ENCODE results near the gene SSC5D. TPM values are rescaled to one million over a fixed set of nuclear protein-coding genes. Genes with fewer than 3 reads are reported as not detected.

SSC5D gene
- polyA plus RNA-seq, 1 donor (not counting 4 experiments of a cell fraction or from before 2014, with no cell fraction given): not detected

GRCh38 chr19:55526216-55527196, 38.3 kb downstream of the SSC5D start:
- no peak for FAIRE-seq
- H3K4me3 ChIP-seq (ENCODE audit: control insufficient read depth in 2 of 3, extremely low read depth in 1 of 3, insufficient read depth in 2 of 3, low read depth in 1 of 3, low read length in 3 of 3): no peak overlapping the region
- H3K79me2 ChIP-seq (ENCODE audit: control insufficient read depth, insufficient read depth, low read length): no peaks in the 10 kb centered on the region
- H3K27ac ChIP-seq (ENCODE audit: control insufficient read depth, insufficient read depth, low read length): no peak overlapping the region
- H3K4me2 ChIP-seq (ENCODE audit: control insufficient read depth, extremely low read depth, insufficient read depth, low read depth, low read length): no peak overlapping the region
- DNase-seq (ENCODE audit: low read depth, low spot score): no peak
- no peaks in the 10 kb centered on the region for H3K4me1 ChIP-seq (ENCODE audit: control insufficient read depth, extremely low read depth, insufficient read depth, low read length)
- TF ChIP-seq CTCF (optimal IDR thresholded peaks at IDR 0.05 in 1 of 3, IDR thresholded peaks at IDR 0.05 in 1 of 3, conservative IDR thresholded peaks at IDR 0.05 in 1 of 3; ENCODE audit: extremely low read depth in 1 of 3, insufficient read depth in 2 of 3, low read length in 3 of 3) (no peak), EZH2 (IDR thresholded peaks at IDR 0.05; ENCODE audit: low read length) (no peak)
- H2AFZ ChIP-seq (ENCODE audit: control insufficient read depth, low read length): no peak overlapping the region
- H3K9me3 ChIP-seq (ENCODE audit: control insufficient read depth, low read depth, low read length): peaks cover 6% of the 10 kb centered on the region
- H3K9me1 ChIP-seq (ENCODE audit: control insufficient read depth, extremely low read depth, insufficient read depth, low read length): no peaks in the 10 kb centered on the region
- dilution Hi-C loops (cut with MboI; ENCODE audit: extremely low pct_ligation_motif_present, low sequenced_read_pairs): no loop called here
- H3K27me3 ChIP-seq (ENCODE audit: control insufficient read depth, extremely low read depth, insufficient read depth, low read length): no peaks in the 10 kb centered on the region
- no peaks in the 10 kb centered on the region for H3K36me3 ChIP-seq (ENCODE audit: control insufficient read depth in 2 of 2, extremely low read depth in 1 of 2, insufficient read depth in 2 of 2, low read length in 2 of 2)
- no peak overlapping the region for H3K9ac ChIP-seq (ENCODE audit: control insufficient read depth, extremely low read depth, insufficient read depth, low read length)
- no peaks in the 10 kb centered on the region for H4K20me1 ChIP-seq (ENCODE audit: control insufficient read depth, extremely low read depth, insufficient read depth, low read length)

- DNase-seq (ENCODE audit: low read depth, low spot score) (no peak), FAIRE-seq (no peak)
- no peak overlapping the region for H3K27ac ChIP-seq (ENCODE audit: control insufficient read depth, insufficient read depth, low read length)
Observed at GRCh38 chr19:55527197-55528029, 39.2 kb downstream of the SSC5D start.

More at GRCh38 chr19:55527197-55528029, 39.2 kb downstream of the SSC5D start:
- Histone ChIP-seq H3K79me2 (ENCODE audit: control insufficient read depth, insufficient read depth, low read length) (no peaks in the 10 kb centered on the region), H4K20me1 (ENCODE audit: control insufficient read depth, extremely low read depth, insufficient read depth, low read length) (no peaks in the 10 kb centered on the region), H3K27me3 (ENCODE audit: control insufficient read depth, extremely low read depth, insufficient read depth, low read length) (no peaks in the 10 kb centered on the region), H2AFZ (ENCODE audit: control insufficient read depth, low read length) (no peak overlapping the region), H3K9me3 (ENCODE audit: control insufficient read depth, low read depth, low read length) (peaks cover 6% of the 10 kb centered on the region), H3K9ac (ENCODE audit: control insufficient read depth, extremely low read depth, insufficient read depth, low read length) (no peak overlapping the region), H3K36me3 (ENCODE audit: control insufficient read depth in 2 of 2, extremely low read depth in 1 of 2, insufficient read depth in 2 of 2, low read length in 2 of 2) (no peaks in the 10 kb centered on the region), H3K4me2 (ENCODE audit: control insufficient read depth, extremely low read depth, insufficient read depth, low read depth, low read length) (no peak overlapping the region), H3K9me1 (ENCODE audit: control insufficient read depth, extremely low read depth, insufficient read depth, low read length) (no peaks in the 10 kb centered on the region), H3K4me1 (ENCODE audit: control insufficient read depth, extremely low read depth, insufficient read depth, low read length) (no peaks in the 10 kb centered on the region), H3K4me3 (ENCODE audit: control insufficient read depth in 2 of 3, extremely low read depth in 1 of 3, insufficient read depth in 2 of 3, low read depth in 1 of 3, low read length in 3 of 3) (no peak overlapping the region)
- TF ChIP-seq CTCF (optimal IDR thresholded peaks at IDR 0.05 in 1 of 3, IDR thresholded peaks at IDR 0.05 in 1 of 3, conservative IDR thresholded peaks at IDR 0.05 in 1 of 3; ENCODE audit: extremely low read depth in 1 of 3, insufficient read depth in 2 of 3, low read length in 3 of 3) (no peak), EZH2 (IDR thresholded peaks at IDR 0.05; ENCODE audit: low read length) (no peak)
- dilution Hi-C loops (cut with MboI; ENCODE audit: extremely low pct_ligation_motif_present, low sequenced_read_pairs): no loop called here

Data from keratinocyte (primary cell).